HG02938 (cell line): ENCODE data around the gene CENPL.
"Not testable (repeated sequence)": the region's sequence is repeated elsewhere in the genome, so short reads cannot be mapped to it uniquely, and the experiment has no call there.

ENCODE experiments used
- ATAC-seq: cut with Tn5 transposase; IDR thresholded peaks from one replicate; pipeline ENCODE4 v1.9.1; 2021; ENCODE audit warnings: mild to moderate bottlenecking, moderate library complexity; ENCODE audit not compliant: unreplicated experiment

CENPL gene

GRCh38 chr1:173764331-173764730 lies 60.4 kb downstream of the CENPL start:
- not testable (repeated sequence) for ATAC-seq

DNA sequence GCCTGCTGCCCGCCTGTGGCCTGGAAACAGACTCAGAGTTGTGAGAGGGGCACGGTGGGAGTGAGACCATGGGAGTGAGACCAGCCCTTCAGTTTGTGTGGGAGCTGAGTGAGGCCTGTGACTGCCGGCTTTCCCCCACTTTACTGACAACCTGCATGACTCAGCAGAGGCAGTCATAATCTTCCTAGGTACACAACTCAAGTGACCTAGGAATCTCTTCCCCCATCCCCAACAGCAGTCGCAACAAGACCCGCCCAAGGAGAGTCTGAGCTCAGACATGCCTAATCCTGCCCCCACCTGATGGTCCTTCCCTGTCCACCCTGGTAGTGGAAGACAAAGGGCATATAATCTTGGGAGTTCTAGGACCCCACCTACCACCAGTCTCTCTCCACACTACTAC lies 65.7 kb downstream of the CENPL start:
- ATAC-seq = no peak

- no peak for ATAC-seq
Measured at GRCh38 chr1:173758110-173758509, 66.6 kb downstream of the CENPL start.

DNA sequence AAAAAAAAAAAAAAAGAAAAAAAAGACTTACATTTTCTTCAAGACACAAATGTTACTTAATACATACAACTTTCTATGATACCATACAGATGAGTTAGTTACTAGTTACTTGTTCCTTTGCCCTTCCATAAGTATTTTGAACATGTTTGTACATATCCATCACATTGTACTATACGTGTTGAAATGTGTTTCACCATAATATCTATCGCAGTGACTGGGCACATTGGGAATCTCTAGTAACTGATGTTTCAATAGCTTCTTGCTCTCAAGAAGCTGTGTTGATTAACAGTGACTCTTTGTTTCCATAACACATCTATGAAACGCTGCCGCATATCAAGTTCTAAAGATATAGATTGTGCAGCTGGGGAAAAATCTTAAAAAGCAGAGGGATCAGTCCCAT lies 67.0 kb downstream of the CENPL start:
- ATAC-seq = no peak

DNA sequence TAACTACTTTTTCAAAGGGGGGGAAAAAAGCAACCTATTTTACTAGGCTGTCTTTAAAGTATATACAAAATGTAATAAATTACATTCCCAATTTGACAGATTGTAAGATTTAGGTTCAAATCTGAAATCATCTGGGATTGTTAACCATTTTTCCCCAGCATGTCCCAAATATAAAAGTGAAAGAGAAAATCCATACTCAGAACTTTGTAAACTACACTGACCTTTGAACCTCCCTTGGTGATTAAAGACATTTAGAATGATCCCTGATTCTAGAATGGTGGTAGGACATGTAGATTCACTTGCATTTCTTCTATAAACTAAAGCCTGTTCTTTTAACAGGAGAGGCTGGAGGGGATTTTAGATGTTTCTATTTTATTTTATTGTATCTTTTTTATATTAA lies 70.9 kb downstream of the CENPL start:
- no peak for ATAC-seq
